Measurements from ENCODE around the gene SIPA1. TPM values are rescaled to one million over a fixed set of nuclear protein-coding genes. Genes with fewer than 3 reads are reported as not detected.
A peak's percentile ranks its signal among the peaks of the same experiment; 100 is the strongest.

SIPA1 gene
- total and polyA plus RNA-seq, 9 donors: 10.0 to 48.2 (median 37.9) TPM

DNA sequence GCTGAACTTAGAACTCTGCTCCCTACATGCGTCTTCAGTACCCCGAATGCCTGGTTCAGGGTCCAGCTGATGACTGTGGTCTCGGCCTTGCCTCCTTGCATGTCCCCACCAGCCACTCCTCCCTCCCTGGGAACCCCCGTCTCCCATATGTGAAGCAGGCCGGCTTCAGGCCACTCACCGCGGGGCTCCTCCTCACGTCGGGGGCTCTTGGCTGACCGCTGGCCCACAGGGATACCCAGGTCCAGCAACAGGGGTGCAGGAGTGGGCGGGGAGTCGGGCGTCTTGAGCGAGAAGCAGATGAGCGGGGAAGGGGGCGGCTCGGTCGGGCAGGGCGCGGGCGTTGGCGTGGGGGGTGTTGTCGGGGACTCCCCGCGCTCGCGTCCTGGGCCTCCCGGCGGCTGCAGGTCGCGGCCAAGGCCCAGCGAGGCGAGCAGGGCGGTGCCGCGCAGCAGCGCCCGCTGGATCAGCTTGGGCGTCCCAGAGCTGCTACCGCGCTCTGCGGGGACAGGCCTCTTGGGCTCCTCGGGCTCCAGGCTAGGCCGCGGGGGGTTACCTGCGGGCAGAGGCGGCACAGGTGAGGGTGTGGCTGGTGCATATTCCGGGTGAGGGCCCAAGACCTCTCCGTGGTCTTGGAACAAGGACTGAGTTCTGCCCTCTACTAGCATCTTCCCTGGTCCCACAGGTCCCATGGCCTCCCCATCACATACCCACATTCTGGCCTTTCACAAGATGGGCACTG, 38.5 kb upstream of the SIPA1 start:
- Histone ChIP-seq H3K36me3 (no peaks in the 10 kb centered on the region), H3K27me3 (no peaks in the 10 kb centered on the region), H3K9me3 (no peaks in the 10 kb centered on the region), H3K27ac (no peak overlapping the region), H3K4me1 (ENCODE audit: insufficient read depth) (no peaks in the 10 kb centered on the region), H3K4me3 (no peak overlapping the region)
- 80 to 85% (median 82%) methylated on average over 43 to 49 of the region's 49 CpGs for WGBS, 3 donors
- intact Hi-C loops (cut with DNase I): no loop called here
- TF ChIP-seq, protein P1, sequence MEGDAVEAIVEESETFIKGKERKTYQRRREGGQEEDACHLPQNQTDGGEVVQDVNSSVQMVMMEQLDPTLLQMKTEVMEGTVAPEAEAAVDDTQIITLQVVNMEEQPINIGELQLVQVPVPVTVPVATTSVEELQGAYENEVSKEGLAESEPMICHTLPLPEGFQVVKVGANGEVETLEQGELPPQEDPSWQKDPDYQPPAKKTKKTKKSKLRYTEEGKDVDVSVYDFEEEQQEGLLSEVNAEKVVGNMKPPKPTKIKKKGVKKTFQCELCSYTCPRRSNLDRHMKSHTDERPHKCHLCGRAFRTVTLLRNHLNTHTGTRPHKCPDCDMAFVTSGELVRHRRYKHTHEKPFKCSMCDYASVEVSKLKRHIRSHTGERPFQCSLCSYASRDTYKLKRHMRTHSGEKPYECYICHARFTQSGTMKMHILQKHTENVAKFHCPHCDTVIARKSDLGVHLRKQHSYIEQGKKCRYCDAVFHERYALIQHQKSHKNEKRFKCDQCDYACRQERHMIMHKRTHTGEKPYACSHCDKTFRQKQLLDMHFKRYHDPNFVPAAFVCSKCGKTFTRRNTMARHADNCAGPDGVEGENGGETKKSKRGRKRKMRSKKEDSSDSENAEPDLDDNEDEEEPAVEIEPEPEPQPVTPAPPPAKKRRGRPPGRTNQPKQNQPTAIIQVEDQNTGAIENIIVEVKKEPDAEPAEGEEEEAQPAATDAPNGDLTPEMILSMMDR (IDR thresholded peaks at IDR 0.05): no peak
- TF ChIP-seq POLR2A (IDR thresholded peaks at IDR 0.05) (no peak), EP300 (IDR thresholded peaks at IDR 0.05) (no peak)
- no peak for DNase-seq

DNA sequence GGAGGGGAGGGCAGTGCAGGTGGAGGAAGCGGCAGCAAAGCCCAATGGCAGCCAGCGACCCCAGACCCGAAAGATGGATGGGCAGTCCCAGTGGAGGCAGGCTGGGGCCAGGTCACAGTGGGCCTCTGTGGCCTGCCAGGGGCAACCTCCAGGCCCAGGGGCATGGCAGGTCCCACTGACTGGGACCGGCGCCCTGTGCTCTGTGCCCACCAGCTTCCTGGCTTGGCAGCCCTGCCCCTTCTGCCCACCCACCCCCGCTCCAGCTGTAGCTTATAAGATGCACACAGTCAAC, 38.0 kb upstream of the SIPA1 start:
- Histone ChIP-seq H3K9me3 (no peaks in the 10 kb centered on the region), H3K4me3 (no peak overlapping the region), H3K27ac (no peak overlapping the region), H3K27me3 (no peaks in the 10 kb centered on the region), H3K4me1 (ENCODE audit: insufficient read depth) (no peaks in the 10 kb centered on the region), H3K36me3 (no peaks in the 10 kb centered on the region)
- intact Hi-C loops (cut with DNase I): no loop called here
- no peak for DNase-seq
- 93 to 95% (median 94%) methylated on average over 6 of the region's 6 CpGs for WGBS, 3 donors
- TF ChIP-seq EP300 (IDR thresholded peaks at IDR 0.05) (no peak), POLR2A (IDR thresholded peaks at IDR 0.05) (no peak)
- TF ChIP-seq, protein P1 (IDR thresholded peaks at IDR 0.05): no peak

DNA sequence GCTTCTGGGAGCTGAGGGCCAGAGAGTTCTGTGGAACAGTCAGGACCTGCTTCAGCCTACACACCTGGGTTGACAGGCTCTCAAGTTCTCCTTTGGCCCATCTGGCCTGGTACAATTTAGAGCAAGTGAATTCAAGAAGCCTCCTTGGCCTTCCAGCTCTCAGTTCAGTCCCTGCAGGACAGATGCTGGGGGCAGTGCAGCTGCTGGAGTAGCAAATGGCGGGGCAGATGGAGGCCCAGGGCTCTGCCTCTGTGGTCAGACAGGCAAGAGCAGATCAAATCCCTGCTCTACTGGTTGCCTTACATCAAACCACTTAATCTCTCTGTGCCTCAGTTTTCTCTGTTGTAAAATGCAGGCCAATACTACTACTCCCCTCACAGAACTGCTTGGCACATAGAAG, 33.6 kb upstream of the SIPA1 start:
- WGBS, 3 donors: 91 to 100% (median 100%) methylated on average over 1 of the region's 1 CpG
- DNase-seq: no peak
- Histone ChIP-seq H3K27ac (no peak overlapping the region), H3K27me3 (no peaks in the 10 kb centered on the region), H3K4me1 (ENCODE audit: insufficient read depth) (peaks cover 5% of the 10 kb centered on the region), H3K36me3 (no peaks in the 10 kb centered on the region), H3K9me3 (no peaks in the 10 kb centered on the region), H3K4me3 (no peak overlapping the region)
- TF ChIP-seq, protein P1 (IDR thresholded peaks at IDR 0.05): no peak
- TF ChIP-seq EP300 (IDR thresholded peaks at IDR 0.05) (no peak), POLR2A (IDR thresholded peaks at IDR 0.05) (no peak)
- intact Hi-C loops (cut with DNase I): no loop called here

DNA sequence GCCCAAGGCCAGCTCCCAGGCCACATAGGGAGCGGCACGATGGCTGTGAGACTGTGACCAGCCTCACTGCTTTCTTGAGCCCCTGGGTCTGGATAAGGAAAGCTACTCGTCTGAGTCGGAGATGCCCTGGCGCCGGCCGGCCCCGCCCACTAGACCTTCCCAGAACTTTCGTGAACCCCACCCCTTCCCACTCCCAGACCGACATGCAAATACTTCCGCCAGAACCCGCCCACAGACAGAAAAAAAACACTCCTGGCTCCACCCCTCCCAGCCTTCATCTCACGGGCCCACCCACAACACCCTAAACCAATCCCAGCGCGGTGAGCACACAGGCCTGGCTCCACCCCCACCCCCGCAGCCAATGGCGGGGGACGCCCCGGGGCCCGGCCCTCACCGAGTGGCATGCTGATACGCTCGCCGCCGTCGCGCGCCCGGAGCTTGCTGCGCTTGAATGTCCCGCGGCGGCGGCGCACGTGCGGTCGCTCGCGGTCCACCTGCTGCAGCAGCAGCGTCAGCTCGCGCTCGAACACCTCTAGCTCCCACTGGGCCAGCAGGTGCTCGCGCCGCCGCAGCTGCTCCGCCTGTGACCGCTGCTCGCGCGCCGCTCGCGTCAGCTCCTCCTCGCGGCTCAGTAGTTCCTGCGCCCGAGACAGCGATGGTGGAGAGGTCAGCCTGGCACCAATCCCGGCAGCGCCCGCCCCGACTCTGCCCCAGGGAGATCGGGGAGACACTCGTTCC, 30.9 kb upstream of the SIPA1 start:
- Histone ChIP-seq H3K4me1 (ENCODE audit: insufficient read depth) (peaks cover 7% of the 10 kb centered on the region), H3K4me3 (peak overlapping the region; percentile 36), H3K27me3 (no peaks in the 10 kb centered on the region), H3K36me3 (no peaks in the 10 kb centered on the region), H3K27ac (peak overlapping the region; percentile 93), H3K9me3 (no peaks in the 10 kb centered on the region)
- intact Hi-C loops (cut with DNase I): no loop called here
- TF ChIP-seq POLR2A (IDR thresholded peaks at IDR 0.05) (peak; percentile 60), EP300 (IDR thresholded peaks at IDR 0.05) (peak; percentile 63)
- TF ChIP-seq, protein P1 (IDR thresholded peaks at IDR 0.05): no peak
- peak; percentile 95 to 98 (median 96) for DNase-seq
- WGBS, 3 donors: 6 to 12% (median 9%) methylated on average over 41 to 67 of the region's 67 CpGs

Measured in ovary (tissue), 9 donors.